Measurements from ENCODE around the gene PLCL2.

Gene PLCL2

GRCh38 chr3:17078926-17079465, 194.2 kb downstream of the PLCL2 start:
- no peak for DNase-seq (ENCODE audit: low spot score)
- TF ChIP-seq CTCF (IDR thresholded peaks at IDR 0.05), result no peak
- H3K27ac ChIP-seq, result no peak overlapping the region
- H3K4me3 ChIP-seq, result no peak overlapping the region

GRCh38 chr3:17079933-17080332, 195.2 kb downstream of the PLCL2 start:
- DNase-seq (ENCODE audit: low spot score), result no peak
- no peak overlapping the region for H3K4me3 ChIP-seq
- no peak overlapping the region for H3K27ac ChIP-seq
- no peak for TF ChIP-seq CTCF (IDR thresholded peaks at IDR 0.05)

- no peak overlapping the region for H3K27ac ChIP-seq
- H3K4me3 ChIP-seq, result no peak overlapping the region
- DNase-seq (ENCODE audit: low spot score), result no peak
- no peak for TF ChIP-seq CTCF (IDR thresholded peaks at IDR 0.05)
These were observed 196.8 kb downstream of the PLCL2 start for GRCh38 chr3:17081520-17081919.

GRCh38 chr3:17087509-17087908, 202.8 kb downstream of the PLCL2 start:
- TF ChIP-seq CTCF (IDR thresholded peaks at IDR 0.05), result no peak
- DNase-seq (ENCODE audit: low spot score), result no peak
- H3K27ac ChIP-seq, result peak overlapping the region in 1 of 2 donors; percentile 79

GRCh38 chr3:17088017-17088416, 203.3 kb downstream of the PLCL2 start:
- DNase-seq (ENCODE audit: low spot score), result no peak
- Histone ChIP-seq H3K4me3 (no peak overlapping the region), H3K27ac (peak overlapping the region; percentile 45 to 79)
- no peak for TF ChIP-seq CTCF (IDR thresholded peaks at IDR 0.05)

More at GRCh38 chr3:17087509-17087908, 202.8 kb downstream of the PLCL2 start:
- H3K4me3 ChIP-seq, result no peak overlapping the region

- no peak for DNase-seq (ENCODE audit: low spot score)
- TF ChIP-seq CTCF (IDR thresholded peaks at IDR 0.05), result no peak
- Histone ChIP-seq H3K4me3 (peak overlapping the region; percentile 10), H3K27ac (peak overlapping the region; percentile 79 to 90)
These were observed 204.0 kb downstream of the PLCL2 start for GRCh38 chr3:17088602-17089313.

- TF ChIP-seq CTCF (IDR thresholded peaks at IDR 0.05), result no peak
- peak overlapping the region; percentile 10 for H3K4me3 ChIP-seq
- DNase-seq (ENCODE audit: low spot score), result no peak
- peak overlapping the region; percentile 79 to 90 for H3K27ac ChIP-seq
These were observed 204.6 kb downstream of the PLCL2 start for GRCh38 chr3:17089314-17089700.
